SKM-1 treated with dmso at 0.1 percent for 144 hours (cell line): ENCODE results near the gene OTUD5.

Source experiments
- DNase-seq: peaks from one replicate; lab custom pipeline; 2025; ENCODE audit not compliant: unreplicated experiment; lab: John Stamatoyannopoulos, UW

The OTUD5 gene

GRCh38 chrX:48937054-48937907 lies 20.1 kb downstream of the OTUD5 start:
- peak; percentile 87 for DNase-seq

- no peak for DNase-seq
Measured at GRCh38 chrX:48936429-48937053, 20.9 kb downstream of the OTUD5 start.

GRCh38 chrX:48935301-48935670 lies 22.1 kb downstream of the OTUD5 start:
- DNase-seq: no peak

- no peak for DNase-seq
Measured at GRCh38 chrX:48934581-48935300, 22.7 kb downstream of the OTUD5 start.

- DNase-seq: no peak
Measured at GRCh38 chrX:48933757-48934156, 23.6 kb downstream of the OTUD5 start.

- no peak for DNase-seq
Measured at GRCh38 chrX:48927736-48928382, 29.5 kb downstream of the OTUD5 start.

GRCh38 chrX:48927123-48927522 lies 30.3 kb downstream of the OTUD5 start:
- DNase-seq: no peak

- no peak for DNase-seq
Measured at GRCh38 chrX:48924270-48924669, 33.1 kb downstream of the OTUD5 start.

- DNase-seq: no peak
Measured at GRCh38 chrX:48923771-48924170, 33.6 kb downstream of the OTUD5 start.

GRCh38 chrX:48920718-48921104 lies 36.7 kb downstream of the OTUD5 start:
- DNase-seq: no peak

GRCh38 chrX:48919947-48920717 lies 37.3 kb downstream of the OTUD5 start:
- no peak for DNase-seq

GRCh38 chrX:48919360-48919841 lies 38.0 kb downstream of the OTUD5 start:
- DNase-seq: no peak

GRCh38 chrX:48918643-48919340 lies 38.6 kb downstream of the OTUD5 start, which contains the start of gene PIM2:
PIM2 (minus strand) TSS chrX:48919024; CDS start chrX:48918834, 190 bp downstream.
- peak; percentile 84 for DNase-seq

GRCh38 chrX:48918301-48918642 lies 39.1 kb downstream of the OTUD5 start:
- DNase-seq: no peak

- peak; percentile 78 for DNase-seq
Measured at GRCh38 chrX:48917139-48918001, 40.0 kb downstream of the OTUD5 start.

GRCh38 chrX:48914593-48915493 lies 42.6 kb downstream of the OTUD5 start:
- DNase-seq: no peak

GRCh38 chrX:48913605-48914366 lies 43.6 kb downstream of the OTUD5 start:
- no peak for DNase-seq
